Measurements from ENCODE around the gene BAIAP2.
A peak's percentile ranks its signal among the peaks of the same experiment; 100 is the strongest.

The BAIAP2 gene

GRCh38 chr17:81039096-81039495 is 4.1 kb downstream of the BAIAP2 start:
- Histone ChIP-seq H3K27me3 (replicated peaks; ENCODE audit: insufficient read depth, low read length) (peaks cover 86% of the 10 kb centered on the region), H2AFZ (ENCODE audit: low read length) (no peak overlapping the region), H3K4me2 (ENCODE audit: low read depth, low read length) (no peak overlapping the region), H3K9me3 (replicated peaks; ENCODE audit: insufficient read depth, low read length) (no peaks in the 10 kb centered on the region), H3K4me1 (ENCODE audit: low read length) (no peaks in the 10 kb centered on the region), H3K79me2 (ENCODE audit: low read length) (no peaks in the 10 kb centered on the region), H3K27ac (ENCODE audit: low read length) (no peak overlapping the region), H3K36me3 (replicated peaks; ENCODE audit: insufficient read depth, low read length) (no peaks in the 10 kb centered on the region), H3K9me2 (replicated peaks; ENCODE audit: insufficient read depth, low read length) (no peaks in the 10 kb centered on the region), H3K4me3 (ENCODE audit: low read length) (no peak overlapping the region), H4K20me1 (ENCODE audit: insufficient read depth, low read length) (no peaks in the 10 kb centered on the region), H3F3A (ENCODE audit: insufficient read depth, low read length) (no peaks in the 10 kb centered on the region), H3K9ac (ENCODE audit: low read length) (no peak overlapping the region)
- no peak for DNase-seq
- TF ChIP-seq EZH2phosphoT487 (IDR thresholded peaks at IDR 0.05; ENCODE audit: low read length) (no peak), CTCF (IDR thresholded peaks at IDR 0.05; ENCODE audit: low read length) (no peak), EZH2 (optimal IDR thresholded peaks at IDR 0.05; ENCODE audit: low read depth, low read length) (no peak)

- Histone ChIP-seq H3K27ac (ENCODE audit: low read length) (no peak overlapping the region), H3F3A (ENCODE audit: insufficient read depth, low read length) (no peaks in the 10 kb centered on the region), H3K79me2 (ENCODE audit: low read length) (no peaks in the 10 kb centered on the region), H3K9me3 (replicated peaks; ENCODE audit: insufficient read depth, low read length) (no peaks in the 10 kb centered on the region), H3K4me2 (ENCODE audit: low read depth, low read length) (no peak overlapping the region), H3K9me2 (replicated peaks; ENCODE audit: insufficient read depth, low read length) (no peaks in the 10 kb centered on the region), H3K27me3 (replicated peaks; ENCODE audit: insufficient read depth, low read length) (peaks cover 94% of the 10 kb centered on the region), H3K4me1 (ENCODE audit: low read length) (no peaks in the 10 kb centered on the region), H3K36me3 (replicated peaks; ENCODE audit: insufficient read depth, low read length) (no peaks in the 10 kb centered on the region), H4K20me1 (ENCODE audit: insufficient read depth, low read length) (no peaks in the 10 kb centered on the region), H3K4me3 (ENCODE audit: low read length) (no peak overlapping the region), H2AFZ (ENCODE audit: low read length) (no peak overlapping the region), H3K9ac (ENCODE audit: low read length) (no peak overlapping the region)
- TF ChIP-seq EZH2 (optimal IDR thresholded peaks at IDR 0.05; ENCODE audit: low read depth, low read length) (no peak), EZH2phosphoT487 (IDR thresholded peaks at IDR 0.05; ENCODE audit: low read length) (no peak), CTCF (IDR thresholded peaks at IDR 0.05; ENCODE audit: low read length) (no peak)
- no peak for DNase-seq
Observed at GRCh38 chr17:81039854-81040758, 5.2 kb downstream of the BAIAP2 start.

GRCh38 chr17:81040791-81041337 is 5.9 kb downstream of the BAIAP2 start:
- Histone ChIP-seq H3K36me3 (replicated peaks; ENCODE audit: insufficient read depth, low read length) (no peaks in the 10 kb centered on the region), H2AFZ (ENCODE audit: low read length) (no peak overlapping the region), H3K4me3 (ENCODE audit: low read length) (no peak overlapping the region), H3K27ac (ENCODE audit: low read length) (no peak overlapping the region), H3K4me2 (ENCODE audit: low read depth, low read length) (no peak overlapping the region), H3K79me2 (ENCODE audit: low read length) (no peaks in the 10 kb centered on the region), H3K9me2 (replicated peaks; ENCODE audit: insufficient read depth, low read length) (no peaks in the 10 kb centered on the region), H3K9me3 (replicated peaks; ENCODE audit: insufficient read depth, low read length) (no peaks in the 10 kb centered on the region), H3F3A (ENCODE audit: insufficient read depth, low read length) (no peaks in the 10 kb centered on the region), H4K20me1 (ENCODE audit: insufficient read depth, low read length) (no peaks in the 10 kb centered on the region), H3K4me1 (ENCODE audit: low read length) (no peaks in the 10 kb centered on the region), H3K9ac (ENCODE audit: low read length) (no peak overlapping the region), H3K27me3 (replicated peaks; ENCODE audit: insufficient read depth, low read length) (peaks cover 99% of the 10 kb centered on the region)
- no peak for DNase-seq
- TF ChIP-seq CTCF (IDR thresholded peaks at IDR 0.05; ENCODE audit: low read length): peak; percentile 35
- no peak for TF ChIP-seq EZH2phosphoT487 (IDR thresholded peaks at IDR 0.05; ENCODE audit: low read length)
